Fibroblast of pulmonary artery (primary cell): ENCODE measurements around the gene ARHGAP45.

Source experiments
- DNase-seq: peaks from one replicate; pipeline ENCODE4 v3.0.0-alpha.2; 2010; ENCODE audit warnings: low read depth
- H3K4me3 ChIP-seq: replicated peaks from 2 replicates; pipeline ENCODE4 v1.5.1; 2011; ENCODE audit warnings: low read depth, mild to moderate bottlenecking, control low read depth, low read length, moderate library complexity
- CTCF ChIP-seq: IDR thresholded peaks from 2 replicates; pipeline ENCODE4 v1.5.1; 2011; ENCODE audit warnings: mild to moderate bottlenecking, control low read depth, low read length, inconsistent platforms; ENCODE audit errors: missing control alignments

The ARHGAP45 gene

GRCh38 chr19:1065606-1066109, 1.3 kb upstream of the ARHGAP45 start:
- no peak for DNase-seq

GRCh38 chr19:1066251-1066747, 668 bp upstream of the ARHGAP45 start:
- no peak overlapping the region for H3K4me3 ChIP-seq
- no peak for DNase-seq
- no peak for TF ChIP-seq CTCF

More at GRCh38 chr19:1065606-1066109, 1.3 kb upstream of the ARHGAP45 start:
- H3K4me3 ChIP-seq: no peak overlapping the region
- TF ChIP-seq CTCF: no peak

- H3K4me3 ChIP-seq: no peak overlapping the region
- no peak for DNase-seq
- no peak for TF ChIP-seq CTCF
Measured at GRCh38 chr19:1067341-1067957, 482 bp downstream of the ARHGAP45 start.

GRCh38 chr19:1068009-1069001, 1.3 kb downstream of the ARHGAP45 start:
- H3K4me3 ChIP-seq: no peak overlapping the region
- no peak for TF ChIP-seq CTCF
- DNase-seq: no peak

- TF ChIP-seq CTCF: no peak
- DNase-seq: no peak
- H3K4me3 ChIP-seq: no peak overlapping the region
Measured at GRCh38 chr19:1069009-1069779, 2.2 kb downstream of the ARHGAP45 start.

- peak; percentile 14 for TF ChIP-seq CTCF
- no peak overlapping the region for H3K4me3 ChIP-seq
- DNase-seq: no peak
Measured at GRCh38 chr19:1070576-1070930, 3.6 kb downstream of the ARHGAP45 start.
